OCI-LY7 (cell line): ENCODE data around the gene CPTP.

Source experiments
- EZH2phosphoT487 ChIP-seq: fragments of 200-600 bp; sonication (generic); IDR thresholded peaks from 2 replicates; pipeline ENCODE4 v1.6.1; 2018; ENCODE audit warnings: low read depth, borderline replicate concordance, mild to moderate bottlenecking, mixed run types, antibody characterized with exemption, low read length, moderate library complexity, mixed read lengths
- TF ChIP-seq, protein P1 (sequence below): fragments of 200-600 bp; sonication (generic); conservative IDR thresholded peaks from 2 replicates; pipeline ENCODE4 v1.5.1; 2014; ENCODE audit warnings: mild to moderate bottlenecking, antibody characterized with exemption, low read length, moderate library complexity, mixed read lengths

- TF ChIP-seq, protein P1, sequence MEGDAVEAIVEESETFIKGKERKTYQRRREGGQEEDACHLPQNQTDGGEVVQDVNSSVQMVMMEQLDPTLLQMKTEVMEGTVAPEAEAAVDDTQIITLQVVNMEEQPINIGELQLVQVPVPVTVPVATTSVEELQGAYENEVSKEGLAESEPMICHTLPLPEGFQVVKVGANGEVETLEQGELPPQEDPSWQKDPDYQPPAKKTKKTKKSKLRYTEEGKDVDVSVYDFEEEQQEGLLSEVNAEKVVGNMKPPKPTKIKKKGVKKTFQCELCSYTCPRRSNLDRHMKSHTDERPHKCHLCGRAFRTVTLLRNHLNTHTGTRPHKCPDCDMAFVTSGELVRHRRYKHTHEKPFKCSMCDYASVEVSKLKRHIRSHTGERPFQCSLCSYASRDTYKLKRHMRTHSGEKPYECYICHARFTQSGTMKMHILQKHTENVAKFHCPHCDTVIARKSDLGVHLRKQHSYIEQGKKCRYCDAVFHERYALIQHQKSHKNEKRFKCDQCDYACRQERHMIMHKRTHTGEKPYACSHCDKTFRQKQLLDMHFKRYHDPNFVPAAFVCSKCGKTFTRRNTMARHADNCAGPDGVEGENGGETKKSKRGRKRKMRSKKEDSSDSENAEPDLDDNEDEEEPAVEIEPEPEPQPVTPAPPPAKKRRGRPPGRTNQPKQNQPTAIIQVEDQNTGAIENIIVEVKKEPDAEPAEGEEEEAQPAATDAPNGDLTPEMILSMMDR = no peak
- no peak for TF ChIP-seq EZH2phosphoT487
Observed at GRCh38 chr1:1305300-1306069, 19.1 kb upstream of the CPTP start.
